ENCODE measurements around the gene IREB2. TPM values are rescaled to one million over a fixed set of nuclear protein-coding genes. Genes with fewer than 3 reads are reported as not detected.
"Not testable (repeated sequence)": the region's sequence is repeated elsewhere in the genome, so short reads cannot be mapped to it uniquely, and the experiment has no call there.

Gene IREB2
- total RNA-seq, 1 experiment from 2014 or later: 86.4 TPM

GRCh38 chr15:78432664-78433063 is 5.4 kb upstream of the IREB2 start:
- ChIA-PET POLR2A (ENCODE audit: low non-redundant PET) (no interaction called here), CTCF (no interaction called here)
- Histone ChIP-seq H3K4me1 (ENCODE audit: insufficient read depth, low read length, poor library complexity, severe bottlenecking) (no peaks in the 10 kb centered on the region), H3K36me3 (ENCODE audit: insufficient read depth, low read length, poor library complexity, severe bottlenecking) (no peaks in the 10 kb centered on the region), H3K4me3 (ENCODE audit: low read depth, low read length, poor library complexity, severe bottlenecking) (no peak overlapping the region), H3K27ac (ENCODE audit: low read depth, low read length, poor library complexity, severe bottlenecking) (no peak overlapping the region), H3K27me3 (replicated peaks; ENCODE audit: insufficient read depth, low read depth, low read length, poor library complexity) (no peaks in the 10 kb centered on the region), H3K9me3 (ENCODE audit: low read depth, low read length, poor library complexity, severe bottlenecking) (no peaks in the 10 kb centered on the region)
- intact Hi-C loops (cut with micrococcal nuclease; ENCODE audit: unreplicated experiment): no loop called here
- TF ChIP-seq, protein P1, sequence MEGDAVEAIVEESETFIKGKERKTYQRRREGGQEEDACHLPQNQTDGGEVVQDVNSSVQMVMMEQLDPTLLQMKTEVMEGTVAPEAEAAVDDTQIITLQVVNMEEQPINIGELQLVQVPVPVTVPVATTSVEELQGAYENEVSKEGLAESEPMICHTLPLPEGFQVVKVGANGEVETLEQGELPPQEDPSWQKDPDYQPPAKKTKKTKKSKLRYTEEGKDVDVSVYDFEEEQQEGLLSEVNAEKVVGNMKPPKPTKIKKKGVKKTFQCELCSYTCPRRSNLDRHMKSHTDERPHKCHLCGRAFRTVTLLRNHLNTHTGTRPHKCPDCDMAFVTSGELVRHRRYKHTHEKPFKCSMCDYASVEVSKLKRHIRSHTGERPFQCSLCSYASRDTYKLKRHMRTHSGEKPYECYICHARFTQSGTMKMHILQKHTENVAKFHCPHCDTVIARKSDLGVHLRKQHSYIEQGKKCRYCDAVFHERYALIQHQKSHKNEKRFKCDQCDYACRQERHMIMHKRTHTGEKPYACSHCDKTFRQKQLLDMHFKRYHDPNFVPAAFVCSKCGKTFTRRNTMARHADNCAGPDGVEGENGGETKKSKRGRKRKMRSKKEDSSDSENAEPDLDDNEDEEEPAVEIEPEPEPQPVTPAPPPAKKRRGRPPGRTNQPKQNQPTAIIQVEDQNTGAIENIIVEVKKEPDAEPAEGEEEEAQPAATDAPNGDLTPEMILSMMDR (conservative IDR thresholded peaks at IDR 0.05; ENCODE audit: low read depth, low read length): no peak
- TF ChIP-seq EZH2 (IDR thresholded peaks at IDR 0.05; ENCODE audit: borderline replicate concordance, low read depth, low read length, poor library complexity, severe bottlenecking): no peak
- DNase-seq (ENCODE audit: low spot score): no peak
- BruUV-seq (replicated peaks): no TSS peak

GRCh38 chr15:78434134-78434533 is 3.9 kb upstream of the IREB2 start:
- no TSS peak for BruUV-seq (replicated peaks)
- Histone ChIP-seq H3K9me3 (ENCODE audit: low read depth, low read length, poor library complexity, severe bottlenecking) (no peaks in the 10 kb centered on the region), H3K36me3 (ENCODE audit: insufficient read depth, low read length, poor library complexity, severe bottlenecking) (no peaks in the 10 kb centered on the region), H3K27me3 (replicated peaks; ENCODE audit: insufficient read depth, low read depth, low read length, poor library complexity) (no peaks in the 10 kb centered on the region), H3K4me1 (ENCODE audit: insufficient read depth, low read length, poor library complexity, severe bottlenecking) (no peaks in the 10 kb centered on the region), H3K4me3 (ENCODE audit: low read depth, low read length, poor library complexity, severe bottlenecking) (no peak overlapping the region), H3K27ac (ENCODE audit: low read depth, low read length, poor library complexity, severe bottlenecking) (no peak overlapping the region)
- intact Hi-C loops (cut with micrococcal nuclease; ENCODE audit: unreplicated experiment): no loop called here
- POLR2A ChIA-PET (ENCODE audit: low non-redundant PET): no interaction called here
- no peak for DNase-seq (ENCODE audit: low spot score)
- CTCF ChIA-PET: no interaction called here
- TF ChIP-seq, protein P1 (conservative IDR thresholded peaks at IDR 0.05; ENCODE audit: low read depth, low read length): no peak
- TF ChIP-seq EZH2 (IDR thresholded peaks at IDR 0.05; ENCODE audit: borderline replicate concordance, low read depth, low read length, poor library complexity, severe bottlenecking): no peak

DNA sequence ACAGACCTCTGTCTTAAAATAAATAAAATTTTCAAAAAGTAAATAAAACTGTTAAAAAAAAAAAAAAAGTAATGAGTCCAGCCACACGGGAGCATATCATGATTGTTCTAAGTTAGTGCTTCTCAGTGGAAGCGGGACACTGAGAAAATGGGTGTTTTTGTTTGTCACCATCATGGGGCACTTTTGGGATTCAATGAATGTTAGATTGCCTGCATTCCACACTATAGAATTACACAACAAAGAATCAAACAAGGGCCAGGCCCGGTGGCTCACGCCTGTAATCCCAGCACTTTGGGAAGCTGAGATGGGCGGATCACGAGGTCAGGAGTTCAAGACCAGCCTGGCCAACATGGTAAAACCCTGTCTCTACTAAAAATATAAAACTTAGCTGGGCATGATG is 3.3 kb upstream of the IREB2 start:
- CTCF ChIA-PET; H3K27ac ChIP-seq (ENCODE audit: low read depth, low read length, poor library complexity, severe bottlenecking); DNase-seq (ENCODE audit: low spot score); H3K9me3 ChIP-seq (ENCODE audit: low read depth, low read length, poor library complexity, severe bottlenecking); POLR2A ChIA-PET (ENCODE audit: low non-redundant PET); intact Hi-C loops (cut with micrococcal nuclease; ENCODE audit: unreplicated experiment); H3K27me3 ChIP-seq (replicated peaks; ENCODE audit: insufficient read depth, low read depth, low read length, poor library complexity); BruUV-seq (replicated peaks); H3K4me1 ChIP-seq (ENCODE audit: insufficient read depth, low read length, poor library complexity, severe bottlenecking); H3K36me3 ChIP-seq (ENCODE audit: insufficient read depth, low read length, poor library complexity, severe bottlenecking); H3K4me3 ChIP-seq (ENCODE audit: low read depth, low read length, poor library complexity, severe bottlenecking): not testable (repeated sequence)

GRCh38 chr15:78437107-78437761 is 782 bp upstream of the IREB2 start:
- Histone ChIP-seq H3K27ac (ENCODE audit: low read depth, low read length, poor library complexity, severe bottlenecking) (peak overlapping the region; percentile 96), H3K9me3 (ENCODE audit: low read depth, low read length, poor library complexity, severe bottlenecking) (no peaks in the 10 kb centered on the region), H3K4me3 (ENCODE audit: low read depth, low read length, poor library complexity, severe bottlenecking) (peak overlapping the region; percentile 83), H3K27me3 (replicated peaks; ENCODE audit: insufficient read depth, low read depth, low read length, poor library complexity) (no peaks in the 10 kb centered on the region), H3K36me3 (ENCODE audit: insufficient read depth, low read length, poor library complexity, severe bottlenecking) (peaks cover 26% of the 10 kb centered on the region), H3K4me1 (ENCODE audit: insufficient read depth, low read length, poor library complexity, severe bottlenecking) (peaks cover 6% of the 10 kb centered on the region)
- TSS peak; percentile 100 for BruUV-seq (replicated peaks)
- CTCF ChIA-PET: interaction anchor here (2.3 kb wide), 1 partner anchor 14 kb away, joined by 7 read pairs; no protein-coding TSS in a partner anchor
- TF ChIP-seq, protein P1 (conservative IDR thresholded peaks at IDR 0.05; ENCODE audit: low read depth, low read length): no peak
- no peak for TF ChIP-seq EZH2 (IDR thresholded peaks at IDR 0.05; ENCODE audit: borderline replicate concordance, low read depth, low read length, poor library complexity, severe bottlenecking)
- intact Hi-C loops (cut with micrococcal nuclease; ENCODE audit: unreplicated experiment): no loop called here
- POLR2A ChIA-PET (ENCODE audit: low non-redundant PET): interaction anchor here (0.6 kb wide), 2 partner anchors 93 to 1342 kb away, joined by 3 read pairs; no protein-coding TSS in a partner anchor
- DNase-seq (ENCODE audit: low spot score): no peak
